Bronchial epithelial cell (primary cell): ENCODE data around the gene PREB. TPM values are rescaled to one million over a fixed set of nuclear protein-coding genes. Genes with fewer than 3 reads are reported as not detected.

Experiments used
- DNase-seq: peaks from one replicate; pipeline ENCODE4 v3.0.0-alpha.2; 2010; ENCODE audit warnings: low read depth
- FAIRE-seq: peaks from 2 replicates; lab custom pipeline; 2011; peaks lifted over from hg19 to GRCh38; lab: Jason Lieb, UNC
- H3K27me3 ChIP-seq: 2 replicates; pipeline ENCODE4 v1.5.1; 2011; ENCODE audit warnings: low read length; ENCODE audit not compliant: control insufficient read depth, insufficient read depth
- H3K36me3 ChIP-seq: 2 replicates; pipeline ENCODE4 v1.5.1; 2011; ENCODE audit warnings: low read length; ENCODE audit not compliant: control insufficient read depth, insufficient read depth
- H3K4me3 ChIP-seq: 2 replicates; pipeline ENCODE4 v1.5.1; 2011; ENCODE audit warnings: mild to moderate bottlenecking, low read depth, low read length, control low read depth
- CTCF ChIP-seq: IDR thresholded peaks from 2 replicates; pipeline ENCODE4 v1.5.1; 2011; ENCODE audit warnings: mild to moderate bottlenecking, moderate library complexity, low read length, control low read depth, inconsistent platforms; ENCODE audit not compliant: insufficient read depth, severe bottlenecking
- total RNA-seq: library from RNA; depleted of rRNA; stranded (reverse); fragments of >200 nt; gene quantifications from 2 replicates; pipeline ENCODE4 v1.2.1, GENCODE V29; 2014

The PREB gene
- total RNA-seq, 1 donor from 2014 or later = 46.1 TPM

GRCh38 chr2:27164960-27165763 lies 30.7 kb upstream of the PREB start:
- no peak for DNase-seq
- Histone ChIP-seq H3K27me3 (no peaks in the 10 kb centered on the region), H3K4me3 (no peak overlapping the region), H3K36me3 (no peaks in the 10 kb centered on the region)
- FAIRE-seq = no peak
- no peak for TF ChIP-seq CTCF

- TF ChIP-seq CTCF = no peak
- H3K27me3 ChIP-seq = peaks cover 2% of the 10 kb centered on the region
- DNase-seq (no peak), FAIRE-seq (no peak)
- H3K4me3 ChIP-seq = no peak overlapping the region
- H3K36me3 ChIP-seq = no peaks in the 10 kb centered on the region
Measured at GRCh38 chr2:27162151-27163121, 28.0 kb upstream of the PREB start.

GRCh38 chr2:27160191-27160590 lies 25.8 kb upstream of the PREB start:
- no peaks in the 10 kb centered on the region for H3K36me3 ChIP-seq
- TF ChIP-seq CTCF = no peak
- H3K4me3 ChIP-seq = no peak overlapping the region
- H3K27me3 ChIP-seq = peaks cover 2% of the 10 kb centered on the region
- DNase-seq (no peak), FAIRE-seq (no peak)

GRCh38 chr2:27159271-27159670 lies 24.8 kb upstream of the PREB start:
- H3K36me3 ChIP-seq = no peaks in the 10 kb centered on the region
- H3K4me3 ChIP-seq = no peak overlapping the region
- no peak for DNase-seq
- FAIRE-seq = no peak
- H3K27me3 ChIP-seq = peaks cover 2% of the 10 kb centered on the region
- TF ChIP-seq CTCF = no peak

GRCh38 chr2:27158468-27158867 lies 24.0 kb upstream of the PREB start:
- TF ChIP-seq CTCF = no peak
- H3K27me3 ChIP-seq = peaks cover 2% of the 10 kb centered on the region
- no peak for DNase-seq
- no peak for FAIRE-seq
- no peak overlapping the region for H3K4me3 ChIP-seq
- no peaks in the 10 kb centered on the region for H3K36me3 ChIP-seq
